Motor neuron (in vitro differentiated cells): ENCODE results near the gene SERPINE2. TPM values are rescaled to one million over a fixed set of nuclear protein-coding genes. Genes with fewer than 3 reads are reported as not detected.

Source experiments
- total RNA-seq, 8 experiments: library from RNA; unstranded; fragments of 300-600 nt; gene quantifications; 2 replicates each; pipeline versions ENCODE4 v1.2.3 to v1.2.4, GENCODE V29; 2022

Gene SERPINE2
- total RNA-seq, 8 experiments from 2014 or later: 11.9 to 271 (median 53.6) TPM

Other genes starting within 250 kb of the SERPINE2 start
- 10 to 100 TPM in 1 of 8 experiments, 1 to 10 TPM in 7; 1.1 to 14.7 (median 3.9) TPM for gene AP1S3, start 201.7 kb downstream of the SERPINE2 start, total RNA-seq
- 10 to 100 TPM; 24.7 to 46.2 (median 30.0) TPM for gene WDFY1, start 94.0 kb downstream of the SERPINE2 start, total RNA-seq
- 10 to 100 TPM; 35.4 to 46.7 (median 39.9) TPM for gene MRPL44, start 81.8 kb downstream of the SERPINE2 start, total RNA-seq